ENCODE data around the gene MLH1. TPM values are rescaled to one million over a fixed set of nuclear protein-coding genes. Genes with fewer than 3 reads are reported as not detected.

The MLH1 gene
- total RNA-seq, result 10 to 100 TPM; 26.9 to 42.6 (median 27.3) TPM
- total RNA-seq (2013), result 70.2 TPM

- intact Hi-C loops (cut with micrococcal nuclease), result loop anchor here (1.0 to 2.0 kb wide), 4 partner anchors 49 to 1143 kb away; partner anchors contain the start of genes ACAA1 and TRANK1
- peaks cover 30% of the 10 kb centered on the region for H3K36me3 ChIP-seq (ENCODE audit: control insufficient read depth, insufficient read depth, low read length)
- Mint-ChIP-seq H3K27ac (no peak within 1 kb of the TSS), H3K9me3 (no peaks in the 10 kb centered on the region), H3K4me1 (peaks cover 20 to 25% of the 10 kb centered on the region in 2 donors), H3K4me3 (no peak within 1 kb of the TSS), H3K36me3 (peaks cover 16% of the 10 kb centered on the region), H3K27me3 (ENCODE audit: low read depth in 2 of 2) (no peaks in the 10 kb centered on the region)
- peak; percentile 96 to 97 for DNase-seq
- no peaks in the 10 kb centered on the region for H3K27me3 ChIP-seq (ENCODE audit: control insufficient read depth, insufficient read depth, low read length)
- no peaks in the 10 kb centered on the region for H3K9me3 ChIP-seq (ENCODE audit: control insufficient read depth, insufficient read depth, low read length)
- peak; percentile 83 to 94 (median 84) for ATAC-seq
- no peak for TF ChIP-seq CTCF (IDR thresholded peaks at IDR 0.05)
- H3K27ac ChIP-seq (ENCODE audit: low read length), result peak within 1 kb of the TSS; percentile 97
- 1% methylated on average over 47 of the region's 47 CpGs for WGBS (ENCODE audit: insufficient coverage)
- H3K4me3 ChIP-seq (ENCODE audit: low read length), result peak within 1 kb of the TSS; percentile 68
- H3K4me1 ChIP-seq (ENCODE audit: control insufficient read depth, insufficient read depth, low read length), result peaks cover 17% of the 10 kb centered on the region
Measured at GRCh38 chr3:36993326-36994283, at the start of gene MLH1. Gene MLH1, plus strand, starts transcription at chr3:36993518. Its CDS starts 30 bp downstream, at chr3:36993548.

GRCh38 chr3:36943601-36944000 is 49.7 kb upstream of the MLH1 start:
- Histone ChIP-seq H3K27ac (ENCODE audit: low read length) (peak overlapping the region; percentile 8), H3K4me3 (ENCODE audit: low read length) (peak overlapping the region; percentile 82), H3K4me1 (ENCODE audit: control insufficient read depth, insufficient read depth, low read length) (peaks cover 18% of the 10 kb centered on the region), H3K9me3 (ENCODE audit: control insufficient read depth, insufficient read depth, low read length) (peaks cover 3% of the 10 kb centered on the region), H3K36me3 (ENCODE audit: control insufficient read depth, insufficient read depth, low read length) (no peaks in the 10 kb centered on the region), H3K27me3 (ENCODE audit: control insufficient read depth, insufficient read depth, low read length) (no peaks in the 10 kb centered on the region)
- Mint-ChIP-seq H3K4me1 (peaks cover 6 to 24% of the 10 kb centered on the region in 2 donors), H3K36me3 (no peaks in the 10 kb centered on the region), H3K9me3 (peaks cover 0 to under 1% of the 10 kb centered on the region in 2 donors), H3K27ac (peak overlapping the region; percentile 41 to 81), H3K27me3 (ENCODE audit: low read depth in 2 of 2) (no peaks in the 10 kb centered on the region), H3K4me3 (peak overlapping the region; percentile 83)
- no peak for TF ChIP-seq CTCF (IDR thresholded peaks at IDR 0.05)
- ATAC-seq, result no peak
- intact Hi-C loops (cut with micrococcal nuclease), result no loop called here
- no peak for DNase-seq
- WGBS (ENCODE audit: insufficient coverage), result 53% methylated on average over 10 of the region's 10 CpGs

GRCh38 chr3:36944012-36944640 is 49.2 kb upstream of the MLH1 start:
- H3K27me3 Mint-ChIP-seq (ENCODE audit: low read depth in 2 of 2), result no peaks in the 10 kb centered on the region
- Histone ChIP-seq H3K27me3 (ENCODE audit: control insufficient read depth, insufficient read depth, low read length) (no peaks in the 10 kb centered on the region), H3K9me3 (ENCODE audit: control insufficient read depth, insufficient read depth, low read length) (peaks cover 3% of the 10 kb centered on the region), H3K4me3 (ENCODE audit: low read length) (peak overlapping the region; percentile 82), H3K27ac (ENCODE audit: low read length) (peak overlapping the region; percentile 8), H3K36me3 (ENCODE audit: control insufficient read depth, insufficient read depth, low read length) (no peaks in the 10 kb centered on the region), H3K4me1 (ENCODE audit: control insufficient read depth, insufficient read depth, low read length) (peaks cover 18% of the 10 kb centered on the region)
- peak; percentile 44 to 53 for DNase-seq
- TF ChIP-seq CTCF (IDR thresholded peaks at IDR 0.05), result no peak
- peak overlapping the region; percentile 83 for H3K4me3 Mint-ChIP-seq
- peaks cover 6 to 23% of the 10 kb centered on the region in 2 donors for H3K4me1 Mint-ChIP-seq
- H3K9me3 Mint-ChIP-seq, result peaks cover 0 to 3% of the 10 kb centered on the region in 2 donors
- H3K27ac Mint-ChIP-seq, result peak overlapping the region; percentile 41 to 81
- no peaks in the 10 kb centered on the region for H3K36me3 Mint-ChIP-seq
- intact Hi-C loops (cut with micrococcal nuclease), result loop anchor here (2.0 kb wide), 2 partner anchors 35 to 49 kb away; partner anchors contain the start of genes EPM2AIP1 and MLH1
- WGBS (ENCODE audit: insufficient coverage), result under 1% methylated on average over 56 of the region's 56 CpGs
- ATAC-seq, result peak; percentile 37 to 53 (median 37)
